ACHN (cell line): Measurements from ENCODE around the gene SLC13A5.
"Not testable (repeated sequence)": the region's sequence is repeated elsewhere in the genome, so short reads cannot be mapped to it uniquely, and the experiment has no call there.

Source experiments
- DNase-seq: peaks from one replicate; pipeline ENCODE4 v3.0.0-alpha.2; 2015
- in situ Hi-C: cut with HindIII; loops from 2 replicates; pipeline ENCODE4 v1.10.0; 2017; ENCODE audit warnings: low sequenced_read_pairs, low pct_ligation_motif_present, low pct_unique_long_range_greater_than_20kb

The SLC13A5 gene

DNA sequence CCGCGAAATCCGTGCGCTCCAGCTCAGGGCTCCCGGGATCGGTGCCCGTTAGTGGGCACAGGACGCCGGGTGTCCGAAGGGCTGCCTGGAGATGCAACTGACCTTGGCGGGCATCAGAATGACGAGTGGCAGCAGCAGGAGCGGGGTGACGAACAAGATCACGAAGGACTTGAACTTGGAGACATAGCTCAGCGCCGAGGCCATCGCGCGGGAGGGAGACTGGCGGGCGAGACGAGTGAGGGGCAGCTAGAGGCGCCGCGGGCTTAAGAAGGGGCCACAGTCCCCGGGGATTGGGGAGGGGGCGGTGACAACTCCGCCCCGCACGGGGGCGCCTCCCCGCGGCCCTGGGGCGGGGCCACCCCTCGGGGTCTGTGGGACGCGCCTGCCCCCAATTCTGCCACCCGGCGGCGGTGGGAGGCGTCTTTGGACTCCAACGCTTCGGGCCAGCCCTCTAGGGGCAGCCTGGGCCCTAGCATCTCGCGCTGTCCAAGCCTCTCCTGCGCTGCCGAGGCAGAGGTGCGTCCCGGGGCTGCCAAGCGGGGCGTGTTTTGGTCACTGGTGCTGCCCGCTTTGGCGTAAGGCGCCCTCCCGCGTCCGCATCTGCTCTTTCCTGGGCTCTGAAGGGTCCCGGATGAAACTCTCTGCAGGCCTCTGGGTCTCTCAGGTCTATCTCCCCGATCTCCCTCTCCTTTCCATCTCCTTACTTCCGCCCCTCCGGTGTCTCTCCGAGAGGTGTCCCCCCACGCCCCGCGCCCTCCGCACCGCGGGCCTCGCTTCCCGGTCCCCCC, at the start of gene SLC13A5:
SLC13A5 (minus strand) TSS at position 240 of the 788 bp plus-strand sequence; CDS start at position 204, 36 bp downstream.
- in situ Hi-C loops, result no loop called here

DNA sequence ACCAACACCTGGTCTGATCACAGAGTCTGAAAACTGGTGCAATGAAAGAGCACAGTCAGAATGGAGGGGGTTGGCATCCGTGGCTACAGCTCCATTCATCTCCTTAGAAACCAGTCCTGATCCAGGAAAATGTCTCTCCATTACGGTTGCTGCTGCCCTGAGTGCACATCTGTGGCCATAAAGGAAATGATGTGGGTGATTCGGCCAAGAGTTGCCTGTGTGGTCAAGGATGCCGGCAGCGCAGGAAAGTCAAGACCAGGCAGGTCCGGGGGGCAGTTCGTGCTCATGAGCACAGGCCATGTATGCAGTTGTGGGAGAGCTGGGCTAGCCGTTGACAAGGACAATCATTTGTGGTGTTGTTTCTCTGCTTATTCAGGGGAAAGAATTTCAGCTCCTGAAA, 48.6 kb upstream of the SLC13A5 start:
- no peak for DNase-seq
- in situ Hi-C loops, result no loop called here

More for the DNA sequence above, at the start of gene SLC13A5:
- DNase-seq, result peak; percentile 21

DNA sequence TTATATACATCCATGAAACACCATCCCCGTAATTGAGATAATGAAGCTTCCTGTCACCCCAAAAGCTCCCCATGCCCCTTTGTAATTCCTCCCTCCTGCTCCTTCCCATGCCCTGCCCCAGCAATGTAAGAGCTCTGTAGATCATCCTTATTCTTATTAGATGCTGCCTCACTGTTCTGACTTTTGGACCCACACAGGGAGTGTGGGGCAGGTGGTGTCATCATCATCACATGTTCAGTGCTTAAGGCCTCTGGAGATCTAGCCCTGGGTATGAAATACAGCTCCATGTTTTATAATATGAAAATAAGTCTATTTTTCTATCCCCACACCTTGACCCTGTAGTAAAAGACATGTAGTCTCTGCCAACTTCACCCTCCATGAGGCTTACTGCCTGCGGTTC, 44.6 kb upstream of the SLC13A5 start:
- no peak for DNase-seq
- in situ Hi-C loops, result no loop called here

DNA sequence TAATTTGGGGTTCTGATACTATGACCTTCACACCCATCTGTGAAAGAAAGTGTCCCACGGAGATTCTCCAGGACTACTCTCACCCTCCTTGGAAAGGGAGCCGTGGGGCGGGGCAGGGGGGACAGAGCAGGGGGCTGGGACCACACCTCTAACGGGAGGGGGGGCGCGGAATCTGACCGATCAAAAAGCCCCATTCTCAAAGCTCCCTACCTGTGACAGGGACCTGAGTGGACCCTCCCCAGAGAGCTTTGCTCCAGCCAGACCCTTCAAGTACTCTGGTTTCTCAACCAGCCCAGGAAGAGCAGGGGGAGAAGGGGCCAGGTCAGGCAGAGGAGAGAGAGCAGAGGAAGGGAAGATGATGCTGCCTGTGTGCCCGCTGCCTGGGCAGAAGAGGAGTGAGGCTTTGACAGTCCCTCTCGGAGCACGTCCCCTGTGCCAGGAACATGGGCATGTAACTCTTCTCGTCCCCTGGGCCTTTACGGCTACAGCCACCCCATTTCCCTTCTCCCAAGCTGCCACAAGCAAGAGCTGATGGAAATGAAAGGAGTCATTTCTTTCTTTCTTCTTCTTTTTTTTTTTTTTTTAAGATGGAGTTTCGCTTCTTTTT, 43.4 kb upstream of the SLC13A5 start:
- in situ Hi-C loops, result no loop called here
- DNase-seq, result no peak

DNA sequence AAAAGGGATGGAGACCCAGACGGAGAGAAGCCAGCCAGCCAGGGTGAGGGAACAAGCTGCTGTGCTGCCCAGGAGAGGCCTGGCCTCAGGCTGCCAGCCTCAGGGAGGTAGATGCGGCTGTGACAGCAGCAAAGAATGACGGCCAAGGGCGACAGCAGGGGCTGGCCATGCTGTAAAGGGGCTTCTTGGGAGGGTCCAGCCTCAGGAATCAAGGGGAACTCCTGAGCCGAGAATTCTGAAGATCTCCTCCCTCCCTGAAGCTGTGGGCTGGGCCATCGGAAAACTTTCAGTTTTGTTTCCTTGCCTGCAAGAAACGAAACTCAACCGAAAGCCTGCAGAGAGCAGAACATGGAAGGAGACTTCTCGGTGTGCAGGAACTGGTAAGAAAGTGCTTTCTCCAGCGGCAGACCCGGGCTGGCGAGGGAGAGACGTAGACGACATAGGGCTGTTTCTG, 42.6 kb upstream of the SLC13A5 start, which contains the start of gene XAF1:
XAF1 (plus strand) TSS at position 316 of the 454 bp plus-strand sequence; CDS start at position 349, 33 bp downstream.
- DNase-seq, result no peak
- in situ Hi-C loops, result no loop called here

DNA sequence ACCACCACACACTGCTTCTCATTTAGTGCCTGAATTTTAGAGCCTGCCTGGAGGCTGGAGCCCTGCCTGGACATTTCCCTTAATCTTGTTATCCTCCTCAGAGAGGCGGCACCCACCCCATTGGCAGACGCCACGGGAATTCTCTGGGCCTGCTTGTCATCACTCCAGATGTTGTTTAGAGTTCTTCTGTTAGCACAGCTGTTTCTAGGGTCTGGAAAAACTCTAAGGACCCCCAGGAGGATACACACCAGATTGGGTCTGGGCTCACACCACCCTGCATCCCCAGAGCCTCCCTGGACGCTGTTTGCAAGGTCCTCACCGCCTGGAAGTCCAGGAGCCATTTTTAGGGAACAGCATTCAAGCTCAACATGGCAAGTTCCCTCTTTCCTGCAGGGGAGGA, 42.1 kb upstream of the SLC13A5 start:
- in situ Hi-C loops, result no loop called here
- no peak for DNase-seq

DNA sequence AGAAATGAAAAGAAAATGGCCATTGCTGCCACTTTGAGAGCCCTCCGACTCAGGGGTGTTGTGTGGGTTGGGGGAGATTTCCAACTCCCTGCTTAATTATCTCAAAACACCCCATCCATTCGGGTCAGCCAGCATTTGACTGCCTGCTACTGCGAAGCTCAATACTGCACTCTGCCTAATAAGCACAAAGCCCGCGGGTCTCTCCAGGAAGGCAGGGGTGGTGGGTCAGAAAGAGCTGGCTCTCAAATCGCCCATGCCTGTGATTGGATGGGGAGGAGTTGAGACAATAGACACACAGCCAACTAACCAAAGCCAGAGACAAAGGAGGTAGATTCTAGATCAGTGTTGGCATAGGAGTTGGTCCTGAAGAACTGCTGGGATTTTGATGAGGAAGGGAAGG, 40.4 kb upstream of the SLC13A5 start:
- DNase-seq, result no peak
- in situ Hi-C loops, result no loop called here

GRCh38 chr17:6753006-6753445, 39.9 kb upstream of the SLC13A5 start:
- in situ Hi-C loops, result no loop called here
- DNase-seq, result no peak

GRCh38 chr17:6752068-6752909, 39.1 kb upstream of the SLC13A5 start:
- in situ Hi-C loops, result no loop called here
- DNase-seq, result peak; percentile 21

DNA sequence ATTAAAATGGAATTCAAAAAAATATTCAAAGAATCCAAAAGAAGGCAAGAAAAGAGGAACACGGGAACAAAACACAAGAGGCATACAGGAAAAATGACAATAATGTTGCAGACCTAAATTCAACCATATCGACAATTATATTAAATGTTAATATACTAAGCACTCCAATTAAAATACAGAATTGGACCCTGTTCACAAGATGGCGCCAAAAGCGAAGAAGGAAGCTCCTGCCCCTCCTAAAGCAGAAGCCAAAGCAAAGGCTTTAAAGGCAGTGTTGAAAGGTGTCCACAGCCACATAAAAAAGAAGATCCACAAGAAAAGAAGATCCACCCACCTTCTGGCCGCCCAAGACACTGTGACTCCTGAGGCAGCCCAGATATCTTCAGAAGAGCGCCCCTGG, 36.4 kb upstream of the SLC13A5 start:
- DNase-seq, result no peak
- in situ Hi-C loops, result no loop called here

DNA sequence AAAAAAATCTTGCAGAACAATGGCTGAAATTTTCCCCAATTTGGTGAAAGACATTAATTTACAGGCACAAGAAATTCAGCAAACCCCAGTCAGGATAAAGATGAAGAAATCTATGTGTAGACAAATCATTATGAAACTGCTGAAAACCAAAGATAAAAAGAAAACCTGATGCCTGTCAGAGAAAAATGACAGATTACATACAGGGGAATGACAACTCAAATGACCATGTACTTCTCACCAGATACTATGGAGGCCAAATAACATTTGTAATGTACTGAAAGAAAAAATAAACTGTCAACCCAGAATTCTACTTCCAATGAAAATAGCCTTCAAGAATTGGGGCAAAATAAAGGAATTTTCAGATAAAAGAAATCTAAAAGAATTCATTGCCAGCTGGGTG, 35.4 kb upstream of the SLC13A5 start:
- in situ Hi-C loops, result no loop called here

GRCh38 chr17:6746665-6747064, 33.5 kb upstream of the SLC13A5 start:
- in situ Hi-C loops, DNase-seq: not testable (repeated sequence)

More for the DNA sequence above, 35.4 kb upstream of the SLC13A5 start:
- DNase-seq, result no peak

GRCh38 chr17:6729531-6729930, 16.4 kb upstream of the SLC13A5 start:
- in situ Hi-C loops, result no loop called here
- no peak for DNase-seq

DNA sequence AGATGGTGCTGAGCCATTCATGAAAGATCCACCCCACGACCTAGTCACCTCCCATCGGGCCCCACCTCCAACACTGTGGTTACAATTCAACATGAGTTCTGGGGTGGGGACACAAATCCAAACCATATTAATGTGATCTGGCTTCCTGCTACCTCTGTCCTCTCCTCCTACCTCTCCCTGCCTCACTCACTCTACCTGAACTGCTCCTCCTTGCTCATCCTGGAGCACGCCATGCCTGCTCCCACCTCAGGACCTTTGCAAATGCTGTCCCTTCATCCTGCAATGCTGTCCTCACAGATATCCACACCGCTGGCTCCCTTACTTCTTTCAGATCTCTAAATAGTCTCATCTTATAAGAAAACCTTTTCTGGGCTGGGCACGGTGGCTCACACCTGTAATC, 10.8 kb upstream of the SLC13A5 start:
- in situ Hi-C loops, result no loop called here
- DNase-seq, result no peak

- in situ Hi-C loops, result no loop called here
- DNase-seq, result no peak
Observed at GRCh38 chr17:6721744-6722143, 8.6 kb upstream of the SLC13A5 start.

DNA sequence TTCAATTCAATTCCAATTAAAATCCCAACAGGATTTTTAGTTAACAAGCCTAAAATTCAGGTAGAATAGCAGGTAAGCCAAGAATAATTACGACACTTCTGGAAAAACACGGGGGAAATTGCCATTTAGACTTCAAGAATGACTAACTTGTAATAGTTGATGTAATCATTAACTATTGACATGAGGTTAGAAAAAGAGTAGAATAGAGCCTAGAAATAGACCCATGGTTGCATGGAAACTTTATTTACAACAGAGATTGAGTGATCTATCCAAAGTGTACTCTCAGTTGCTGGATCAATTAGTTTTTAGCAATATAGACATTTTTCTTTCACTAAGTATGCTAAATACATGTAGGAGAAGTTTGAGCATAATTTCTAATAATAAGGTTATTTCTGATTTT, 3.6 kb upstream of the SLC13A5 start:
- DNase-seq, result no peak

DNA sequence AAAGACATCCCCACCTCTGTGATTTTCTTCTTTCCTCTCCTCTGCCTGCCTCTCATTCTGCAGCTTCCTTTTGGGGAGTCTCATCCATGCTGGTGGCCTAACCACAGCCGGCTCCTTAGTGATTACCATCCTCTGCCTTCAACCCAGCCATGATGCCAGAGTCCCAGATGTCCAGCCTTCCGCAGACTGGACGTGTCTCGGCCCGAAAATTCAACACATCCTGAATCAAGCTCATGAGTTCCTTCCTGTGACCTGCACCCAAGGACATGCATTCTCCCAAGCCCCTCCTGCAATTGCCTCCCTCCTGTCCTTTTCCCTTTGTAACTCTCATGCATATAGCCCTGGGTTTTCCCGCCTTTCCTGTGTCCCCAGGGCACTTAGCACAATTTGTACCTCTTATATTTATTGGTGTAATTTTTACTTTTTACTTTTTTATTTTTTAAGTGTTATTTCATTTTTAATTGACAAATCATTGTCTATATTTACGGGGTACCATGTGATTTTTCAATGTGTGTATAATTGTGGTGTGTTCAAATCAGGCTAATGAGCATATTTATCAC, 1.2 kb upstream of the SLC13A5 start:
- DNase-seq, result no peak
- in situ Hi-C loops, result no loop called here

More for the DNA sequence above, 3.6 kb upstream of the SLC13A5 start:
- in situ Hi-C loops, result no loop called here

- no peak for DNase-seq
- in situ Hi-C loops, result no loop called here
Observed at GRCh38 chr17:6713918-6714271, 726 bp upstream of the SLC13A5 start.

GRCh38 chr17:6712854-6713129, 377 bp downstream of the SLC13A5 start:
- in situ Hi-C loops, result no loop called here
- DNase-seq, result no peak
